NB4 (cell line): ENCODE measurements around the gene CCDC51.
"Not testable (repeated sequence)": the region's sequence is repeated elsewhere in the genome, so short reads cannot be mapped to it uniquely, and the experiment has no call there.

Experiments used
- CTCF ChIP-seq: IDR thresholded peaks from one replicate; pipeline ENCODE4 v1.5.1; 2012; ENCODE audit warnings: low read depth, low read length
- MAX ChIP-seq: IDR thresholded peaks from 2 replicates; pipeline ENCODE4 v1.6.1; 2011; ENCODE audit warnings: low read depth, low read length
- POLR2A ChIP-seq: IDR thresholded peaks from 2 replicates; pipeline ENCODE4 v1.6.1; 2011; ENCODE audit warnings: mild to moderate bottlenecking; ENCODE audit not compliant: insufficient read length; ENCODE audit errors: extremely low read depth

DNA sequence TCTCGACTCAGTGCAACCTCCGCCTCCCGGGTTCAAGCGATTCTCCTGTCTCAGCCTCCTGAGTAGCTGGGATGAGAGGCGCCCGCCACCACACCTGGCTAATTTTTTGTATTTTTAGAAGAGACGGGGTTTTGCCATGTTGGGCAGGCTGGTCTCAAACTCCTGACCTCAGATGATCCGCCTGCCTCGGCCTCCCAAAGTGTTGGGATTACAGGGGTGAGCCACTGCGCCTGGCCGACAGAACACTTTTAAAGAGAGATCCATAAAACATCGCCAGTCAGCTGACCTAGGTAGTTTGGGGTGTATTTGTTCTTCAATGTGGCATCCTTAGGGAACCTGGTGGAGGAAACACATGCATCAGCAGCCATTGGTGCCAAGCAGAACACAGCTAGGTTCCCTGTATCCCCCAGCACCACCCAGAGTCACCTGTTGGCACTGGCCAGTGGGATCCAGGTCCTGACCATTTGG lies 38.5 kb downstream of the CCDC51 start:
- not testable (repeated sequence) for TF ChIP-seq CTCF, POLR2A, MAX
